HG03066 (cell line): Measurements from ENCODE around the gene POLR2F.
"Not testable (repeated sequence)": the region's sequence is repeated elsewhere in the genome, so short reads cannot be mapped to it uniquely, and the experiment has no call there.

Experiments
- ATAC-seq: cut with Tn5 transposase; IDR thresholded peaks from one replicate; pipeline ENCODE4 v1.9.1; 2021; ENCODE audit warnings: low read depth; ENCODE audit not compliant: unreplicated experiment

POLR2F gene

GRCh38 chr22:37947142-37947795, 6.2 kb upstream of the POLR2F start:
- ATAC-seq, result not testable (repeated sequence)

- ATAC-seq, result no peak
Observed at GRCh38 chr22:37951305-37951704, 2.2 kb upstream of the POLR2F start.

DNA sequence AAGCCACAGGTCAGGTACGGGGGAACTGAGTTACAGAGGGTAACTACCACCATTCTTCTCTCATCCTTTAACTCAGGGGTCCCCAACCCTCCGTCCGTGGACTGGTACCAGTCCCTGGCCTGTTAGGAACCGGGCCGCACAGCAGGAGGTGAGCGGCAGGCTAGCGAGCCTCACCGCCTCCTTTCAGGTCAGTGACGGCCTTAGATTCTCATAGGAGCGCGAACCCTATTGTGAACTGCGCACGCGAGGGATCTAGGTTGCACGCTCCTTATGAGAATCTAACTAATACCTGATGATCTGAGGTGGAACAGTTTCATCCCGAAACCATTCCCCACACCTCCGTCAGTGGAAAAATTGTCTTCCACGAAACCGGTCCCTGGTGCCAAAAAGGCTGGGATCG, 870 bp upstream of the POLR2F start:
- ATAC-seq, result not testable (repeated sequence)

DNA sequence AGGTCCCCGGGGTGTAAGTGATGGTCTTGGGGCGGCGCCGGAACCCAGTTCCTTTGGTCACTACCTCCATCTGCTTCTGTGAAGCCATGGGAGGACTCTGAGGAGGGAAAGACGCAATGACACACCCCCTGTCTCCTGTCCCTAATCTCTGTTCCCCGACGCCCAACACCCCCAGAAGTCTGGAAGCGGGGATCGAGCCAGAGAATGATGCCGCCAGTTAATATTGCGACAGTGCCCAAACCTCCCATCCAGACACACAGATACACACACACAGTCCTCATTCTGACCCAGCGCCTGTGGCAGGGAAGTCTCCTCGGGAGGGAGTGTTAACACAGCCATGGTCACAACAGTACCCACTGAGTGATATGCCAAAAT, 450 bp upstream of the POLR2F start:
- peak; percentile 28 for ATAC-seq

GRCh38 chr22:37954686-37955085, 1.2 kb downstream of the POLR2F start:
- ATAC-seq, result no peak

GRCh38 chr22:37955825-37956397, 2.4 kb downstream of the POLR2F start:
- not testable (repeated sequence) for ATAC-seq

DNA sequence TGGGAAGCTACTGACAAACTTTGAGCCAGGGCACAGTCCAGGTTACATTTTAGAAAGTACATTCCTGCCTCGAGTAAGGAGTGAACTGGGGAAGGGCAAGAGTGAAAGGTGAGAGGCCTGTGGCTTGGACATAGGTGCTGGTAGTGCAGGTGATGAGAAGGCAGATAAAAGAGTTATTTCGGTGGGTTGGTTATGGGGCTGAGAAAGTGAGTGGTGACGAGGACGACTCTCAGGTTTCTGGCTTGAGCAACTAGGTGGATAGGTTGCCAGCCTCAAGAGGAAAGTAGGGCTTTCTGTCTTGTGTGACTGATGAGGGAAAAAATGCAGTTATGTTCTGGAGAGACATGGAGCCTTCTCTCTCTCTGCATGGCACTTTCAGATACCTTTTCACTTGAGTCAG, 3.7 kb downstream of the POLR2F start:
- no peak for ATAC-seq

GRCh38 chr22:37959231-37959825, 5.8 kb downstream of the POLR2F start:
- no peak for ATAC-seq

GRCh38 chr22:37961062-37961461, 7.6 kb downstream of the POLR2F start:
- ATAC-seq, result no peak

GRCh38 chr22:37965940-37966664, 12.6 kb downstream of the POLR2F start:
- ATAC-seq, result no peak

- ATAC-seq, result no peak
Observed at GRCh38 chr22:37967147-37967546, 13.6 kb downstream of the POLR2F start.

- no peak for ATAC-seq
Observed at GRCh38 chr22:37967637-37968451, 14.3 kb downstream of the POLR2F start.

DNA sequence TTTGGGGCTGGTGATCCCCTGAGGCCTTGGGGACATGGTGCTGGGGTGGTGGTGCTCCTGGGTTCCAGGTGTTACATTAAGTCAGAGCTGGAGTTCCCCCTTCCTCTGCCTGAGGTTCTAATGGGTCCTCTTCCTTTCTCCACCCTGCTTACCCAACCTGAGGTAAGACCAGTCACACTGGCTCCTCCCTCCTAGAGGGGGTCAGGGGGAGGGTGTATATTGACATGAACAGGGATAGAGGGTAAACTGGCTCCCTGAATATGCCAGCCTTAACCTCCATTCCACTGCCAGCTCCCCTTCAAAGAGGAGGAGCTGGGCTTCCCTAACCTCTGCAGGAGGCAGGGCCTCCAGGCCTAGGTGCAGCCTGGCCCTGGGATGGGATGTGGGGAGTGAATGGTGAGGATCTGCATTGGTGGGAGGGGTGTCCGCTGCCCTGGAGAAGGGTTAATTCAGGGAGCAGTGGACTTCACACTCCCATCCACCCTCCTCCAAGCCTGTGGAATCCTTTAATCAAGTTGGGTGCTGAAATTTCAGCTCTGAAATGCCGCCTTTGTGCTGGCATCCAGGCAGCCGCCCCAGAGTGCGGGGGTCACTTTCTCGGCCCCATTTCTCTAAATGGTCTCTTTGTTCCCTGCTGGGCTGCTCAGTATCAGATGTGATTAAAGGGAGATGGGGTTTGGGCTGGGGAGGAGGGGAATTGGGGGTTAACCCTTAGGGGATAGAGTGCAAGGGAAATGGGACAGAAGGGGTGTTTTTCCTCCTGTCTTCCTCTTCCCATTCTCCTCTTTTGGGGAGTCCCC, 15.2 kb downstream of the POLR2F start:
- no peak for ATAC-seq

GRCh38 chr22:37970864-37971263, 17.4 kb downstream of the POLR2F start:
- ATAC-seq, result no peak

DNA sequence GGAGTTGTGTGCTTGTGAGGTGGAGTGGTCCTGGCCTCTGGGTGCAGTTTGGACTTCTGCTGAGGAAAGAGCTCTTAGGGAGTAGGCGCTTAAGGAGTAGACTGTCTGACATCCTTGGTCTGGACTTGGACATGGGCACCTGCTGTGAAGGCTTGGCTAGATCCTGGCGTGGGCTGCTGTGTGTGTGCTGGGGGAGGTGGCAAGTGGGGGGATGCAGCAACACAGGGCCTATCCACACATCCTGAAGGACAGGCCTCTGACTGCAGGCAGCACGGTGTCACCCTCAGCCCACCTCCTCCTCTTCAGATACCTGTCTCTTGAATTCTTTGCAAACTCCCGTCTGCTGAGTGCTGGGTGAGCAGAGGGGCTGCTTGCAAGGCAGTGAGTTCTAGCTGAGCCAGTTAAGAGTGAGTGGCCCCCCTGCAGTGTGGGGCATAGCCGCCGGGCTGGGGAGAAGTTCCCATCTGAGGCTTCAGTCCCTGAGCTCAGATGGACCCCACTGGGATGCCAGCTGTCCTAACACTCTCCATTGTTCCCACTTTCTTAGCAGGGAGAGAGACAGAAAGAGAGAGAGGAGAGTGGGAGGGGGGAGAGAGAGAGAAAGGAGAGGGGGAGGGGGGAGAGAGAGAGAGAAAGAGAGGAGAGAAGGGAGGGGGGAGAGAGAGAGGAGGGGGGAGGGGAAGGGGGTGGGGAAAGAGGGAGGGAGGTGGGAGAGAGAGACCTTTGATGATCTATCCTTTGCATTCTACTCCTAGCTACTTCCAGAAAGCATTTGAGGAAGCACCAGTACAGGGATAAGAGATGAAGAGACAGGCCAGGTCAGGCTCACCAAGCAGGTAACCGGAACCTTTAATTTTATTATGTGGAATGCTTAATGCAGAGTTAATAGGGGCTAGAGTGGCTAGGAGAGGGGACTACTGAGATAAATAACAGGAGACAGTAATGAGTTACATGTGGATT, 18.3 kb downstream of the POLR2F start:
- no peak for ATAC-seq

- ATAC-seq, result no peak
Observed at GRCh38 chr22:37972527-37972926, 19.0 kb downstream of the POLR2F start.

DNA sequence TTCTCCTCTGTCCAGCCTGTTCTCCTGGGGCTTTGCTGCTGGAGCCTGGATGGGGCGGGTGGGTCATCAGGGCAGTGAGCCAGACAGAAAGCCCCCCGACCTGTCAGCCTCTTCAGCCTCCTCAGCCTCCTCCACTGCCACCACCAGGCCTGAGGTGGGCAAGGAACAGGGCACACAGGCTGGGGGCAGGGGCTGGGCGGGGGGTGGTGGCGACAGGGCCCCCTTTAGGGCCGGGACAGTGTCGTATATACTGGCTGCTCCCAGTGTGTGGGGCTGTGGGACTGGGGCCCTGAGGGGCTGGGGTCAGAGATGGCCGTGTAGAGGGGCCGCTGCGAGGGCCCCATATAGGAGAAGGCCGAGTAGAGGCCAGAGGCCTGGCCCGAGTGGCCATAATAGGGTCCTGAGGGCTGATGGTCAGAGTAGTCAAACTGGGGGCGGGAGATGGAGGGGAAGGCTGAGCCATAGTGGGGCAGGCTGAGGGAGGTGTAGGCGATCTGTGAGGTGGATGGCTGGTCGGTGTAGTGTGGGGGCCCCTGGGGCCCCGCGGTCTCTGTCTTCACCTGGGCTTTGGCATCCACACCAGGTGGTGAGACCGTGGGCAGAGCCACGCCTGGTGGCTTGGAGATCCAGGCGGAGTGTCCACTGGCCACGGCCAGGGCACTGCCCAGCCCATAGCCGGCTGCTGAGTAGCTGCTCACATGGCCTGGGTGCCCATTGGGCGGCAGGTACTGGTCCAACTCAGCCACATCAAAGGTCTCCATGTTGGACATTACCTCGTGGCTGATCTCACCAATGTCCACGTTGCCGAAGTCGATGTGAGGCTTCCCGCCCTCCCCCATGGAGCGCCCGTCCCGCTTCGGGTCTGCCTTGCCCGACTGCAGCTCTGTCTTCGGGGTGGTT, 20.0 kb downstream of the POLR2F start:
- no peak for ATAC-seq

- no peak for ATAC-seq
Observed at GRCh38 chr22:37975153-37975552, 21.7 kb downstream of the POLR2F start.
